Endothelial cell of umbilical vein (primary cell): ENCODE data around the gene CAPN12. TPM values are rescaled to one million over a fixed set of nuclear protein-coding genes. Genes with fewer than 3 reads are reported as not detected.

Experiments used
- BruUV-seq: library from RNA; stranded (reverse); fragments of 400-500 nt; replicated peaks from 2 replicates; lab custom pipeline; 2021; lab: Mats Ljungman, UMichigan
- CTCF ChIA-PET: fragments of 300-600, 350-600 bp; sonication (Branson Sonifier 250); formaldehyde crosslinking; loops from one replicate; lab custom pipeline; 2021; ENCODE audit warnings: antibody characterized with exemption, inconsistent platforms; lab: Charles Lee
- POLR2A ChIA-PET: fragments of 300-600, 350-600 bp; sonication (Branson Sonifier 250); formaldehyde crosslinking; loops from one replicate; lab custom pipeline; 2021; ENCODE audit warnings: antibody characterized with exemption, inconsistent platforms; lab: Charles Lee
- DNase-seq: peaks from one replicate; pipeline ENCODE4 v3.0.0-alpha.2; 2011; ENCODE audit warnings: low read depth, low spot score
- FAIRE-seq: peaks from 2 replicates; lab custom pipeline; 2011; peaks lifted over from hg19 to GRCh38; lab: Jason Lieb, UNC
- H2AFZ ChIP-seq: 2 replicates; pipeline ENCODE4 v1.6.0; 2012; ENCODE audit warnings: low read depth, low read length, control low read depth, inconsistent platforms
- H3K27ac ChIP-seq: 2 replicates; pipeline ENCODE4 v1.5.1; 2011; ENCODE audit warnings: low read depth, mild to moderate bottlenecking, control low read depth, low read length, moderate library complexity; ENCODE audit not compliant: insufficient read depth
- H3K27me3 ChIP-seq, 2 experiments: 2 replicates each; pipeline versions ENCODE4 v1.6.0 to v1.6.1; 2011; ENCODE audit warnings: low read length in 2 of 2, mixed read lengths in 1 of 2; ENCODE audit not compliant: control insufficient read depth in 2 of 2, insufficient read depth in 2 of 2
- H3K36me3 ChIP-seq, 2 experiments: 2 replicates in 1 of 2; 3 replicates in 1 of 2; pipeline ENCODE4 v1.5.1; 2011; ENCODE audit warnings: low read length in 2 of 2, mild to moderate bottlenecking in 1 of 2, moderate library complexity in 1 of 2; ENCODE audit not compliant: control insufficient read depth in 2 of 2, insufficient read depth in 2 of 2; ENCODE audit errors: extremely low read depth in 1 of 2
- H3K4me1 ChIP-seq: 3 replicates; pipeline ENCODE4 v1.5.1; 2011; ENCODE audit warnings: mild to moderate bottlenecking, low read length; ENCODE audit not compliant: control insufficient read depth, insufficient read depth; ENCODE audit errors: extremely low read depth
- H3K4me2 ChIP-seq: 2 replicates; pipeline ENCODE4 v1.6.1; 2011; ENCODE audit warnings: low read length, control low read depth, mixed read lengths; ENCODE audit not compliant: insufficient read depth
- H3K4me3 ChIP-seq, 3 experiments: fragments of 200-600 bp in 1 of 3; sonication (generic), shearing (Covaris generic) in 1 of 3; replicated peaks in 1 of 3; 2 replicates each; pipeline ENCODE4 v1.5.1; 2011 to 2016; ENCODE audit warnings: control low read depth in 3 of 3, low read length in 3 of 3, mild to moderate bottlenecking in 2 of 3, inconsistent platforms in 1 of 3, low read depth in 1 of 3, moderate library complexity in 1 of 3; ENCODE audit not compliant: insufficient read depth in 1 of 3
- H3K79me2 ChIP-seq: 2 replicates; pipeline ENCODE4 v1.6.0; 2012; ENCODE audit warnings: low read length, inconsistent platforms; ENCODE audit not compliant: control insufficient read depth, insufficient read depth
- H3K9ac ChIP-seq: replicated peaks from 2 replicates; pipeline ENCODE3; 2011; ENCODE audit warnings: low read length, control low read depth; ENCODE audit not compliant: insufficient read depth; ENCODE audit errors: extremely low read depth
- H3K9me1 ChIP-seq: replicated peaks from 3 replicates; pipeline ENCODE4 v1.6.0; 2011; ENCODE audit warnings: mild to moderate bottlenecking, low read length; ENCODE audit not compliant: control insufficient read depth, insufficient read depth; ENCODE audit errors: extremely low read depth
- H3K9me3 ChIP-seq: replicated peaks from 2 replicates; pipeline ENCODE4 v1.5.1; 2012; ENCODE audit warnings: low read length, inconsistent platforms; ENCODE audit not compliant: control insufficient read depth, insufficient read depth
- H4K20me1 ChIP-seq: replicated peaks from 2 replicates; pipeline ENCODE3; 2011; ENCODE audit warnings: mild to moderate bottlenecking, low read length; ENCODE audit not compliant: control insufficient read depth, insufficient read depth; ENCODE audit errors: extremely low read depth
- CTCF ChIP-seq, 2 donors: IDR thresholded peaks; 1 replicate in 1 of 2; 2 replicates in 1 of 2; pipeline ENCODE4 v1.5.1; 2011; ENCODE audit warnings: low read length in 2 of 2, mild to moderate bottlenecking in 2 of 2, moderate library complexity in 2 of 2, control low read depth in 1 of 2, inconsistent platforms in 1 of 2, low read depth in 1 of 2; ENCODE audit not compliant: insufficient read depth in 1 of 2; ENCODE audit errors: extremely low read depth in 1 of 2
- EZH2 ChIP-seq: IDR thresholded peaks from 2 replicates; pipeline ENCODE4 v1.6.1; 2012; ENCODE audit warnings: borderline replicate concordance, low read depth, mild to moderate bottlenecking, moderate library complexity, low read length, inconsistent platforms; ENCODE audit not compliant: severe bottlenecking
- FOS ChIP-seq: IDR thresholded peaks from 2 replicates; pipeline ENCODE4 v1.6.1; 2011; ENCODE audit warnings: mild to moderate bottlenecking, low read length, moderate library complexity, borderline replicate concordance; ENCODE audit not compliant: insufficient read depth
- GATA2 ChIP-seq: IDR thresholded peaks from 2 replicates; pipeline ENCODE4 v1.7.0; 2011; ENCODE audit warnings: low read depth, mild to moderate bottlenecking, moderate library complexity, mixed read lengths, low read length; ENCODE audit not compliant: insufficient read length, insufficient read depth
- JUN ChIP-seq: IDR thresholded peaks from 2 replicates; pipeline ENCODE4 v1.6.1; 2011; ENCODE audit warnings: borderline replicate concordance, low read depth; ENCODE audit not compliant: insufficient read length, insufficient read depth
- POLR2A ChIP-seq: IDR thresholded peaks from 2 replicates; pipeline ENCODE4 v1.6.1; 2012; ENCODE audit warnings: low read depth, mild to moderate bottlenecking, control low read depth, low read length
- POLR2AphosphoS5 ChIP-seq: IDR thresholded peaks from 2 replicates; pipeline ENCODE4 v1.6.1; 2012; ENCODE audit warnings: low read depth, mild to moderate bottlenecking, control low read depth, low read length, moderate library complexity; ENCODE audit not compliant: insufficient read depth
- dilution Hi-C: fragments of 300-500 bp; cut with MboI; formaldehyde crosslinking; loops from one replicate; pipeline ENCODE4 v1.15.0; 2019; ENCODE audit warnings: low sequenced_read_pairs; ENCODE audit not compliant: extremely low pct_ligation_motif_present
- intact Hi-C: fragments of 100-400 bp; cut with micrococcal nuclease; formaldehyde crosslinking; loops from one replicate; pipeline ENCODE4 v1.10.0; 2022
- polyA plus RNA-seq, 4 experiments: library from polyadenylated mRNA; depleted of rRNA in 3 of 4; stranded (reverse) in 3 of 4; unstranded in 1 of 4; fragments of >200 nt; gene quantifications; 2 replicates each; pipeline versions ENCODE4 v1.2.1 to v1.2.3, GENCODE V29; 2011 to 2012; ENCODE audit warnings: missing spikeins in 1 of 4
- total RNA-seq: library from RNA; stranded (reverse); gene quantifications from 2 replicates; pipeline ENCODE4 v1.2.3, GENCODE V29; 2021
- TF ChIP-seq, protein P1 (sequence below): IDR thresholded peaks from 2 replicates; pipeline ENCODE4 v1.6.1; 2011; ENCODE audit not compliant: insufficient read depth, insufficient read length

CAPN12 gene
- total and polyA plus RNA-seq, 2 donors (not counting 3 experiments of a cell fraction or from before 2014, with no cell fraction given) = 0.35 TPM; not detected in 1

DNA sequence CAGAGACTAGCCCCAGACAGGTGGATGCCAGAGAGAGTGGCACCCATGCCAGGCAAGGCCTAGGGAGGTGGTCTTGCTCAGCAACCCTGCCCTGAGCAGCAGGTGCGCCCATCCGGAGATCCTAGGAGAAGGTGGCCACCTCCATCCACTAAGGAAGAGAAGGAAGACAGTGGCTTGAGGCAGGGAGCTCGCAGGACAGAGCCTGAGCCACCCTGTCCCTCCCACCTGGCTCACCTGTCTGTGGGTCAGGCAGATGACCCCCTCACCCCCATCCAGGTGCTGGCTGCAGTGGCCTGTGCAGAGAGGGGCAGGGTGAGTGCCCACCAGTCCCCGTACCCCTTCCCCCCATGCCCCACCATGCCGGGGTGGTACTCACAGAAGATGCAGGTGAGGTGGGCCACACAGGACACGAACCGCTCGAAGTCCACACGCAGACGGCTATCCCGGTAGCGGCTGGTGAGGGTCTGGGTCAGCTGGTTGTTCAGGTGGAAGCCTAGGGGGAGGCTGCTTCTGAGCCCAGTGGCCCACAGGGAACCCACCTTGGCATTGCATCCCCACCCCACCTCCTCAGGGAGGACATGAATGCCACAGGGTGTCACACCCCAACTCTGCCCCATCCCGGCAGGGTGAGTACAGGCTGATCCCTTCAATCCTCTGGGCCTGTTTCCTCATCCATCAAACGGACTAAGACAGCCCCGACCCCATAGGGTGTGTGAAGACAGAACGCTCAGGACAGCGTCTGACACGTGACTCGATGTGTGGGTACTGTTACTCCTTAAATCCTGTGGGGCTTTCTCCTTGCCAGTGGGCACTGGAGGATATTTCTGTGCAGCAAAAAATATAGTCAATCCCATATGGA is 13.3 kb downstream of the CAPN12 start:
- H4K20me1 ChIP-seq = no peaks in the 10 kb centered on the region
- ChIA-PET CTCF (interaction anchor here (1.1 to 1.2 kb wide), 2 partner anchors 169 to 199 kb away, joined by 3 to 4 read pairs; partner anchors contain the start of genes MRPS12, NFKBIB, SARS2 and SIRT2), POLR2A (no interaction called here)
- dilution Hi-C loops = no loop called here
- BruUV-seq = no TSS peak
- H3K4me2 ChIP-seq = no peak overlapping the region
- no peaks in the 10 kb centered on the region for H3K9me1 ChIP-seq
- no peak overlapping the region for H2AFZ ChIP-seq
- peaks cover 17% of the 10 kb centered on the region for H3K4me1 ChIP-seq
- TF ChIP-seq FOS (no peak), POLR2AphosphoS5 (no peak), CTCF (IDR thresholded peaks at IDR 0.05; ENCODE audit: extremely low read depth in 1 of 2, insufficient read depth in 1 of 2, low read depth in 1 of 2, low read length in 2 of 2) (no peak), EZH2 (no peak), POLR2A (no peak), GATA2 (no peak), JUN (no peak)
- TF ChIP-seq, protein P1, sequence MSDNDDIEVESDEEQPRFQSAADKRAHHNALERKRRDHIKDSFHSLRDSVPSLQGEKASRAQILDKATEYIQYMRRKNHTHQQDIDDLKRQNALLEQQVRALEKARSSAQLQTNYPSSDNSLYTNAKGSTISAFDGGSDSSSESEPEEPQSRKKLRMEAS = no peak
- H3K27ac ChIP-seq = no peak overlapping the region
- no peak overlapping the region for H3K9ac ChIP-seq
- FAIRE-seq (no peak), DNase-seq (no peak)
- H3K27me3 ChIP-seq = no peaks in the 10 kb centered on the region
- no peaks in the 10 kb centered on the region for H3K9me3 ChIP-seq
- H3K36me3 ChIP-seq = peaks cover 12 to 33% of the 10 kb centered on the region in 2 experiments
- intact Hi-C loops = no loop called here
- H3K4me3 ChIP-seq = no peak overlapping the region
- H3K79me2 ChIP-seq = no peaks in the 10 kb centered on the region
